Loucy (cell line): ENCODE measurements around the gene BCL2.

ENCODE experiments used
- H2AFZ ChIP-seq: fragments of 200-600 bp; sonication (generic); 2 replicates; pipeline ENCODE4 v1.6.0; 2016; ENCODE audit warnings: antibody characterized with exemption, mild to moderate bottlenecking, low read length, moderate library complexity
- H3F3A ChIP-seq: fragments of 200-600 bp; 2 replicates; pipeline ENCODE4 v1.6.0; 2016; ENCODE audit warnings: antibody characterized with exemption, low read depth, mild to moderate bottlenecking
- H3K27me3 ChIP-seq: fragments of 200-600 bp; sonication (generic); 2 replicates; pipeline ENCODE4 v1.6.1; 2014; ENCODE audit warnings: low read length, mild to moderate bottlenecking; ENCODE audit not compliant: insufficient read depth, poor library complexity, severe bottlenecking
- H3K36me3 ChIP-seq: fragments of 200-600 bp; sonication (generic); 2 replicates; pipeline ENCODE4 v1.6.1; 2016; ENCODE audit warnings: low read length; ENCODE audit not compliant: insufficient read depth
- H3K4me1 ChIP-seq: fragments of 200-600 bp; sonication (generic); 2 replicates; pipeline ENCODE4 v1.5.1; 2014; ENCODE audit warnings: low read length, mild to moderate bottlenecking; ENCODE audit not compliant: insufficient read depth, poor library complexity, severe bottlenecking
- H3K4me2 ChIP-seq: fragments of 200-600 bp; sonication (generic); 2 replicates; pipeline ENCODE4 v1.6.0; 2014; ENCODE audit warnings: antibody characterized with exemption, low read length, low read depth, mild to moderate bottlenecking; ENCODE audit not compliant: poor library complexity, severe bottlenecking
- H3K4me3 ChIP-seq: fragments of 200-600 bp; sonication (generic); 2 replicates; pipeline ENCODE4 v1.5.1; 2014; ENCODE audit warnings: low read length, mild to moderate bottlenecking, mixed read lengths; ENCODE audit not compliant: poor library complexity, severe bottlenecking
- H3K79me2 ChIP-seq: fragments of 200-600 bp; sonication (generic); 2 replicates; pipeline ENCODE4 v1.6.1; 2014; ENCODE audit warnings: low read length; ENCODE audit not compliant: insufficient read depth
- H3K9ac ChIP-seq: fragments of 200-600 bp; sonication (generic); 2 replicates; pipeline ENCODE4 v1.6.0; 2014; ENCODE audit warnings: mild to moderate bottlenecking, low read depth, low read length, moderate library complexity; ENCODE audit not compliant: poor library complexity, severe bottlenecking
- H3K9me2 ChIP-seq: fragments of 200-600 bp; sonication (generic); replicated peaks from 2 replicates; pipeline ENCODE4 v1.6.1; 2016; ENCODE audit warnings: low read depth, low read length, mixed read lengths
- H3K9me3 ChIP-seq: fragments of 200-600 bp; sonication (generic); 2 replicates; pipeline ENCODE4 v1.6.1; 2014; ENCODE audit warnings: mild to moderate bottlenecking, antibody characterized with exemption, low read length, low read depth; ENCODE audit not compliant: insufficient read depth
- H4K20me1 ChIP-seq: fragments of 200-600 bp; sonication (generic); 2 replicates; pipeline ENCODE4 v1.6.0; 2014; ENCODE audit warnings: antibody characterized with exemption, low read length, mild to moderate bottlenecking; ENCODE audit not compliant: insufficient read depth, poor library complexity, severe bottlenecking
- EZH2phosphoT487 ChIP-seq: fragments of 200-600 bp; IDR thresholded peaks from 2 replicates; pipeline ENCODE4 v1.6.1; 2018; ENCODE audit warnings: antibody characterized with exemption, mild to moderate bottlenecking, moderate library complexity, borderline replicate concordance
- TF ChIP-seq, protein P1 (sequence below): fragments of 200-600 bp; sonication (generic); conservative IDR thresholded peaks from 2 replicates; pipeline ENCODE4 v1.5.1; 2014; ENCODE audit warnings: mild to moderate bottlenecking, antibody characterized with exemption, low read length

BCL2 gene

DNA sequence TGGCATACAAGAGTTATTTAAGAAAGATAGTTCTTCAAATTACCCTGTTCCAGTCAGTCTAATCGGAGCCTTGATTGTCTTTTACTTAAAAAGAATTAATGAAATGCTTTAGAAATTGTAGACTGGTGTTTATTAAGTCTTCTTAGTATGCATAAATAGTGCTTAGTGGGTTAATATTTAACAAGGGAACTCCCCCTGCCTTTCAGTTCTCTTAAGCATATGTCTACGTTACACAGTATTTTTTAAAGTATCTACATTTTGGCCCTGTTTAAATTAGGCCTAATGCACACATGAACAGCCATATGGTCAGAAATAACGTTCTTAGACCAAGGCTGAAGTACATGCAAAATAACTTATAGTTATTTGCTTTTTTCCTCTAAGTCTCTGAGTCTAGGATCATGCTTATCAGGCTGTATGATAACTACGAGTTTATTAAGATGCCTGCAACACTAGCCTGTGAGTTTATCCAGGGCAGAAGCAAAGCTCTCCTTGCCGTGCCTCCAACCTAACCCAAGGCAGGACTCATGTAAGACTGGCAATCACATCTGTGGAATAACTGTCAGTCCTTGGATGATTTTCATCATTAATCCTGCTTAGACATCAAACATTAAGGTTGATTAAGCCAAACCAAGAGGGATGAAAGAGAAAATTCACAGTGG, 6.7 kb downstream of the BCL2 start:
- H3K9me2 ChIP-seq: no peaks in the 10 kb centered on the region
- H4K20me1 ChIP-seq: peaks cover 71% of the 10 kb centered on the region
- no peaks in the 10 kb centered on the region for H3K36me3 ChIP-seq
- H3F3A ChIP-seq: peaks cover 8% of the 10 kb centered on the region; the same call in 1 of the 2 replicates
- peak overlapping the region; percentile 97 for H3K4me2 ChIP-seq
- H3K9me3 ChIP-seq: no peaks in the 10 kb centered on the region
- H3K79me2 ChIP-seq: peaks cover 97% of the 10 kb centered on the region
- H3K9ac ChIP-seq: peak overlapping the region; percentile 39
- no peak overlapping the region for H2AFZ ChIP-seq
- TF ChIP-seq EZH2phosphoT487: no peak
- TF ChIP-seq, protein P1, sequence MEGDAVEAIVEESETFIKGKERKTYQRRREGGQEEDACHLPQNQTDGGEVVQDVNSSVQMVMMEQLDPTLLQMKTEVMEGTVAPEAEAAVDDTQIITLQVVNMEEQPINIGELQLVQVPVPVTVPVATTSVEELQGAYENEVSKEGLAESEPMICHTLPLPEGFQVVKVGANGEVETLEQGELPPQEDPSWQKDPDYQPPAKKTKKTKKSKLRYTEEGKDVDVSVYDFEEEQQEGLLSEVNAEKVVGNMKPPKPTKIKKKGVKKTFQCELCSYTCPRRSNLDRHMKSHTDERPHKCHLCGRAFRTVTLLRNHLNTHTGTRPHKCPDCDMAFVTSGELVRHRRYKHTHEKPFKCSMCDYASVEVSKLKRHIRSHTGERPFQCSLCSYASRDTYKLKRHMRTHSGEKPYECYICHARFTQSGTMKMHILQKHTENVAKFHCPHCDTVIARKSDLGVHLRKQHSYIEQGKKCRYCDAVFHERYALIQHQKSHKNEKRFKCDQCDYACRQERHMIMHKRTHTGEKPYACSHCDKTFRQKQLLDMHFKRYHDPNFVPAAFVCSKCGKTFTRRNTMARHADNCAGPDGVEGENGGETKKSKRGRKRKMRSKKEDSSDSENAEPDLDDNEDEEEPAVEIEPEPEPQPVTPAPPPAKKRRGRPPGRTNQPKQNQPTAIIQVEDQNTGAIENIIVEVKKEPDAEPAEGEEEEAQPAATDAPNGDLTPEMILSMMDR: no peak
- peaks cover 76% of the 10 kb centered on the region for H3K4me1 ChIP-seq
- no peaks in the 10 kb centered on the region for H3K27me3 ChIP-seq
- peak overlapping the region; percentile 96 for H3K4me3 ChIP-seq

- H3K36me3 ChIP-seq: no peaks in the 10 kb centered on the region
- H3K4me2 ChIP-seq: peak overlapping the region; percentile 97
- peaks cover 72% of the 10 kb centered on the region for H3K4me1 ChIP-seq
- no peak overlapping the region for H2AFZ ChIP-seq
- no peak for TF ChIP-seq EZH2phosphoT487
- TF ChIP-seq, protein P1: no peak
- no peaks in the 10 kb centered on the region for H3K27me3 ChIP-seq
- peaks cover 2% of the 10 kb centered on the region; the same call in 1 of the 2 replicates for H3F3A ChIP-seq
- H3K9me3 ChIP-seq: no peaks in the 10 kb centered on the region
- no peaks in the 10 kb centered on the region for H3K9me2 ChIP-seq
- H4K20me1 ChIP-seq: peaks cover 62% of the 10 kb centered on the region
- H3K79me2 ChIP-seq: peaks cover 97% of the 10 kb centered on the region
- peak overlapping the region; percentile 96 for H3K4me3 ChIP-seq
- no peak overlapping the region for H3K9ac ChIP-seq
These were observed 7.6 kb downstream of the BCL2 start for GRCh38 chr18:63312019-63312409.

- Histone ChIP-seq H2AFZ (no peak overlapping the region), H3F3A (no peaks in the 10 kb centered on the region), H3K27me3 (no peaks in the 10 kb centered on the region), H3K79me2 (peaks cover 97% of the 10 kb centered on the region), H3K36me3 (no peaks in the 10 kb centered on the region), H3K9ac (peak overlapping the region; percentile 8), H4K20me1 (peaks cover 57% of the 10 kb centered on the region), H3K4me3 (peak overlapping the region; percentile 96), H3K9me2 (no peaks in the 10 kb centered on the region), H3K4me1 (peaks cover 72% of the 10 kb centered on the region), H3K9me3 (no peaks in the 10 kb centered on the region), H3K4me2 (peak overlapping the region; percentile 97)
- TF ChIP-seq EZH2phosphoT487: no peak
- TF ChIP-seq, protein P1: no peak
These were observed 8.2 kb downstream of the BCL2 start for GRCh38 chr18:63311118-63312018.
